WTC11 (cell line): ENCODE results near the gene BOLA3. TPM values are rescaled to one million over a fixed set of nuclear protein-coding genes. Genes with fewer than 3 reads are reported as not detected.

ENCODE experiments used
- ATAC-seq: fragments of 200-7000 bp; cut with Tn5 transposase; 2 replicates; pipeline ENCODE4 v1.10.0; 2021; ENCODE audit warnings: mild to moderate bottlenecking, moderate library complexity
- CTCF ChIA-PET: fragments of 300-600 bp; sonication (Branson Sonifier 250); formaldehyde crosslinking; loops from one replicate; lab custom pipeline; 2021; ENCODE audit warnings: antibody characterized with exemption; lab: Charles Lee
- POLR2A ChIA-PET: fragments of 350-600 bp; sonication (Branson Sonifier 250); formaldehyde crosslinking; loops from one replicate; lab custom pipeline; 2021; ENCODE audit warnings: antibody characterized with exemption; lab: Charles Lee
- DNase-seq: peaks from one replicate; pipeline ENCODE4 v3.0.0; 2021; ENCODE audit warnings: low spot score
- H3K27ac Mint-ChIP-seq: 2 replicates; pipeline ENCODE4 v1.8.0; 2021; ENCODE audit warnings: mixed read lengths
- H3K27me3 Mint-ChIP-seq: 2 replicates; pipeline ENCODE4 v1.8.0; 2021; ENCODE audit warnings: low read depth, mild to moderate bottlenecking, moderate library complexity, mixed read lengths
- H3K36me3 Mint-ChIP-seq: 2 replicates; pipeline ENCODE4 v1.8.0; 2021; ENCODE audit warnings: mixed read lengths
- H3K4me1 Mint-ChIP-seq: 2 replicates; pipeline ENCODE4 v1.8.0; 2022; ENCODE audit warnings: mixed read lengths
- H3K4me3 Mint-ChIP-seq: 2 replicates; pipeline ENCODE4 v1.8.0; 2021; ENCODE audit warnings: mild to moderate bottlenecking, moderate library complexity, mixed read lengths
- H3K9me3 Mint-ChIP-seq: 2 replicates; pipeline ENCODE4 v1.8.0; 2021; ENCODE audit warnings: mixed read lengths
- AFF4 ChIP-seq: sonication (generic); formaldehyde crosslinking; IDR thresholded peaks from 2 replicates; pipeline ENCODE4 v1.8.1; 2023; ENCODE audit warnings: mild to moderate bottlenecking, missing genetic modification reagents, borderline replicate concordance
- AR ChIP-seq: fragments of 250-450 bp; sonication (Bioruptor Pico); IDR thresholded peaks from 2 replicates; pipeline ENCODE4 v1.9.0; 2021; ENCODE audit warnings: mild to moderate bottlenecking
- CBFB ChIP-seq: sonication (generic); formaldehyde crosslinking; IDR thresholded peaks from 2 replicates; pipeline ENCODE4 v1.8.1; 2022; ENCODE audit warnings: mild to moderate bottlenecking, low read depth, missing genetic modification reagents
- ESRRA ChIP-seq: sonication (generic); formaldehyde crosslinking; IDR thresholded peaks from 2 replicates; pipeline ENCODE4 v1.8.1; 2022; ENCODE audit warnings: mild to moderate bottlenecking, missing genetic modification reagents, borderline replicate concordance
- JAZF1 ChIP-seq: fragments of 250-450 bp; sonication (Bioruptor Pico); IDR thresholded peaks from 2 replicates; pipeline ENCODE4 v1.9.0; 2021; ENCODE audit warnings: moderate library complexity, mild to moderate bottlenecking, inconsistent platforms
- PRRX2 ChIP-seq: fragments of 250-450 bp; sonication (Bioruptor Pico); IDR thresholded peaks from 2 replicates; pipeline ENCODE4 v1.8.0; 2021; ENCODE audit warnings: mild to moderate bottlenecking
- TEAD1 ChIP-seq: sonication (generic); formaldehyde crosslinking; IDR thresholded peaks from 2 replicates; pipeline ENCODE4 v1.8.0; 2022; ENCODE audit warnings: mild to moderate bottlenecking, missing genetic modification reagents
- ZNF138 ChIP-seq: sonication (generic); formaldehyde crosslinking; conservative IDR thresholded peaks from 2 replicates; pipeline ENCODE4 v1.8.1; 2022; ENCODE audit warnings: mild to moderate bottlenecking, moderate library complexity, missing genetic modification reagents
- ZNF219 ChIP-seq: sonication (generic); formaldehyde crosslinking; IDR thresholded peaks from 2 replicates; pipeline ENCODE4 v1.8.0; 2023; ENCODE audit warnings: missing genetic modification reagents, mild to moderate bottlenecking, borderline replicate concordance
- ZNF416 ChIP-seq: fragments of 250-450 bp; sonication (Bioruptor Pico); IDR thresholded peaks from 2 replicates; pipeline ENCODE4 v1.9.0; 2021; ENCODE audit warnings: mild to moderate bottlenecking, inconsistent platforms
- ZNF512 ChIP-seq: sonication (generic); formaldehyde crosslinking; IDR thresholded peaks from 2 replicates; pipeline ENCODE4 v1.8.1; 2022; ENCODE audit warnings: missing genetic modification reagents, borderline replicate concordance
- total RNA-seq: library from RNA; stranded (reverse); gene quantifications from 3 replicates; pipeline ENCODE4 v1.2.3, GENCODE V29; 2021
- TF ChIP-seq, protein P1 (sequence below): sonication (generic); formaldehyde crosslinking; conservative IDR thresholded peaks from 2 replicates; pipeline ENCODE4 v1.8.1; 2023; ENCODE audit warnings: mild to moderate bottlenecking, low read depth, missing genetic modification reagents, moderate library complexity
- TF ChIP-seq, protein P2 (sequence below): fragments of 250-450 bp; sonication (Bioruptor Pico); IDR thresholded peaks from 2 replicates; pipeline ENCODE4 v2.1.2; 2022; ENCODE audit warnings: mild to moderate bottlenecking, moderate library complexity

The BOLA3 gene
- total RNA-seq, 1 experiment from 2014 or later: 58.2 TPM

GRCh38 chr2:74093840-74094239 is 53.9 kb downstream of the BOLA3 start:
- no peak overlapping the region for H3K4me3 Mint-ChIP-seq
- peaks cover 7% of the 10 kb centered on the region for H3K4me1 Mint-ChIP-seq
- ATAC-seq (no peak), DNase-seq (no peak)
- no peaks in the 10 kb centered on the region for H3K9me3 Mint-ChIP-seq
- H3K27me3 Mint-ChIP-seq: no peaks in the 10 kb centered on the region
- TF ChIP-seq AR (no peak), ZNF512 (CRISPR knock-in tag) (no peak), ZNF138 (CRISPR knock-in tag) (no peak), ESRRA (no peak), TEAD1 (CRISPR knock-in tag) (no peak)
- H3K27ac Mint-ChIP-seq: peak overlapping the region; percentile 6
- ChIA-PET CTCF (no interaction called here), POLR2A (no interaction called here)
- peaks cover 25% of the 10 kb centered on the region for H3K36me3 Mint-ChIP-seq

- DNase-seq (no peak), ATAC-seq (no peak)
- Mint-ChIP-seq H3K4me3 (no peak overlapping the region), H3K36me3 (peaks cover 24% of the 10 kb centered on the region), H3K9me3 (no peaks in the 10 kb centered on the region), H3K27ac (no peak overlapping the region), H3K27me3 (no peaks in the 10 kb centered on the region), H3K4me1 (peaks cover 7% of the 10 kb centered on the region)
- TF ChIP-seq, protein P1, sequence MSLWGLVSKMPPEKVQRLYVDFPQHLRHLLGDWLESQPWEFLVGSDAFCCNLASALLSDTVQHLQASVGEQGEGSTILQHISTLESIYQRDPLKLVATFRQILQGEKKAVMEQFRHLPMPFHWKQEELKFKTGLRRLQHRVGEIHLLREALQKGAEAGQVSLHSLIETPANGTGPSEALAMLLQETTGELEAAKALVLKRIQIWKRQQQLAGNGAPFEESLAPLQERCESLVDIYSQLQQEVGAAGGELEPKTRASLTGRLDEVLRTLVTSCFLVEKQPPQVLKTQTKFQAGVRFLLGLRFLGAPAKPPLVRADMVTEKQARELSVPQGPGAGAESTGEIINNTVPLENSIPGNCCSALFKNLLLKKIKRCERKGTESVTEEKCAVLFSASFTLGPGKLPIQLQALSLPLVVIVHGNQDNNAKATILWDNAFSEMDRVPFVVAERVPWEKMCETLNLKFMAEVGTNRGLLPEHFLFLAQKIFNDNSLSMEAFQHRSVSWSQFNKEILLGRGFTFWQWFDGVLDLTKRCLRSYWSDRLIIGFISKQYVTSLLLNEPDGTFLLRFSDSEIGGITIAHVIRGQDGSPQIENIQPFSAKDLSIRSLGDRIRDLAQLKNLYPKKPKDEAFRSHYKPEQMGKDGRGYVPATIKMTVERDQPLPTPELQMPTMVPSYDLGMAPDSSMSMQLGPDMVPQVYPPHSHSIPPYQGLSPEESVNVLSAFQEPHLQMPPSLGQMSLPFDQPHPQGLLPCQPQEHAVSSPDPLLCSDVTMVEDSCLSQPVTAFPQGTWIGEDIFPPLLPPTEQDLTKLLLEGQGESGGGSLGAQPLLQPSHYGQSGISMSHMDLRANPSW: no peak
- no peak for TF ChIP-seq ESRRA
- TF ChIP-seq ZNF219: no peak
- TF ChIP-seq PRRX2: no peak
- TF ChIP-seq, protein P2, sequence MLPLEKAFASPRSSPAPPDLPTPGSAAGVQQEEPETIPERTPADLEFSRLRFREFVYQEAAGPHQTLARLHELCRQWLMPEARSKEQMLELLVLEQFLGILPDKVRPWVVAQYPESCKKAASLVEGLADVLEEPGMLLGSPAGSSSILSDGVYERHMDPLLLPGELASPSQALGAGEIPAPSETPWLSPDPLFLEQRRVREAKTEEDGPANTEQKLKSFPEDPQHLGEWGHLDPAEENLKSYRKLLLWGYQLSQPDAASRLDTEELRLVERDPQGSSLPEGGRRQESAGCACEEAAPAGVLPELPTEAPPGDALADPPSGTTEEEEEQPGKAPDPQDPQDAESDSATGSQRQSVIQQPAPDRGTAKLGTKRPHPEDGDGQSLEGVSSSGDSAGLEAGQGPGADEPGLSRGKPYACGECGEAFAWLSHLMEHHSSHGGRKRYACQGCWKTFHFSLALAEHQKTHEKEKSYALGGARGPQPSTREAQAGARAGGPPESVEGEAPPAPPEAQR (CRISPR knock-in tag): no peak
- TF ChIP-seq ZNF416: no peak
- no peak for TF ChIP-seq JAZF1 (CRISPR knock-in tag)
- no peak for TF ChIP-seq CBFB (CRISPR knock-in tag)
- TF ChIP-seq AFF4 (CRISPR knock-in tag): no peak
- ChIA-PET CTCF (no interaction called here), POLR2A (no interaction called here)
Observed at GRCh38 chr2:74093426-74093825, 54.3 kb downstream of the BOLA3 start.
